SK-MEL-5 (cell line): Measurements from ENCODE around the gene NOSTRIN. TPM values are rescaled to one million over a fixed set of nuclear protein-coding genes. Genes with fewer than 3 reads are reported as not detected.
A peak's percentile ranks its signal among the peaks of the same experiment; 100 is the strongest.

Experiments used
- DNase-seq: peaks from one replicate; pipeline ENCODE4 v3.0.0-alpha.2; 2016; ENCODE audit warnings: low read depth, low spot score
- in situ Hi-C: cut with HindIII; loops from 2 replicates; pipeline ENCODE4 v1.10.0; 2016; ENCODE audit warnings: low sequenced_read_pairs, high pct_unique_total_duplicates, low pct_unique_long_range_greater_than_20kb
- total RNA-seq: library from RNA; depleted of rRNA; stranded (reverse); fragments of >200 nt; shearing (Covaris generic); gene quantifications from 2 replicates; pipeline ENCODE4 v1.2.3, GENCODE V29; 2014

NOSTRIN gene
- total RNA-seq, 1 experiment from 2014 or later = not detected

- DNase-seq = no peak
- in situ Hi-C loops = no loop called here
These were observed 7.1 kb downstream of the NOSTRIN start for GRCh38 chr2:168809537-168809936.

- in situ Hi-C loops = no loop called here
- no peak for DNase-seq
These were observed 7.8 kb downstream of the NOSTRIN start for GRCh38 chr2:168810235-168810634.

- in situ Hi-C loops = no loop called here
- no peak for DNase-seq
These were observed 9.3 kb downstream of the NOSTRIN start for GRCh38 chr2:168811696-168812095.

DNA sequence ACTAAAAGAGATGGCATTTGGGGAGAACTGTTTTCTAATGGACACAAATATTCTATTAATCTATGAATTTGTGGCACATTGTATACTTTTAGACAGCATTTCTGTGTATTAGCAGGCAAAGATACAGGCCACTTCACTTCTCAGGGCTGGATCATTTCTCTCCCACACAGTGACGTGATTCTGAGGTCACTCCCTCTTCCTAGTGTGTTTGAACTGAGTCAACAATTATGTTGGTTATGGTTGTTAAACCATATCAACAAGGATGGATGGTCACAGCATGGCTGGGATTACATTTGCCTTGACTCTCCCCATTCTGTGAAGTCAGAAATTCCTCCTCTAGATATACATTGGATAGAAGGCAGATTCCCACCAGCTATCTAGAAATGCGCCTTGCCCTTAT, 11.6 kb downstream of the NOSTRIN start:
- DNase-seq = no peak

DNA sequence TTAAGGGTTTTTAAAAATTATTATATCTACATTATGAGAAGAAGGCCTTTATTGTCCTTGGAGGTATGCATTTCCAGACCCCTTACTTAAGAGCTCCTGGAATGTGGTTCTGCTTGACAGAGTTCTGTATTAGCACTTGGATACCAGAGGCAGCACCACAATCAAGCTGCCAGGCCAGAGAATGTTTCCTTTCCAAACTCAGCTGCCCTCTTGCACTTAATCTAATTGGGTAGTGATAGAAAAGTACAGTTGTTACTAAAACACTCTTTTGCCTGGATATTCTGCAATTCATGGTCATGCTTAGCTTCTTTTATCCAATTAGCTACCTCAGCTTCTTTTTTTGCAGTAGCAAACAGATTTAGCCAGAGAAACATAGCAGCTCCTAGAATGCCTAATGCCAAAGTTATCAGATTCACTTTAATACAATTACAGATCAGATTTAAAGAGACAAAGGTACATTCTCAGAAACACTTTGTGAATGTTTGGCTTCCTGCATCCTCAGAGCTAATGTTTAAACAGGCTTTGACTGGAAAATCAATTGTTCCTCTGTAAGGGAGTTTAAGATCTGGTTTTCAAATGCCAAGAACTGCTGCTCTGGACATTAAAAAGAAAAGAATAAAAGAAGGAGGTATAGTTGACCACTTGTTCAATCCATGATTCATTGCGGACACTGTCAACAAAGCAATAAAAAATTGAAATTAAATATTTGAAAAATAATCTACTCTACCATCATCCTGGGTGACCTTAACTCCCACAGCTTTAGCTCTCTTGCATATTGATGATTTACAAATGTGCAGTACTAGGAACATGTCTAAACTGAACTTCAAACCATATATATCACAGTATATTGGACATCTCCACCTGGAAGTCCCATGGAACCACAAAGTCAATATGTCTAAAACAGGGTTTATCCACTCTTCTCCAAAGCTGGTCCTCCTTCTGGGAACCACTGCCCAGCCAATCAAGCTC, 12.8 kb downstream of the NOSTRIN start:
- no peak for DNase-seq
- in situ Hi-C loops = no loop called here

More for the DNA sequence above, 11.6 kb downstream of the NOSTRIN start:
- in situ Hi-C loops = no loop called here

DNA sequence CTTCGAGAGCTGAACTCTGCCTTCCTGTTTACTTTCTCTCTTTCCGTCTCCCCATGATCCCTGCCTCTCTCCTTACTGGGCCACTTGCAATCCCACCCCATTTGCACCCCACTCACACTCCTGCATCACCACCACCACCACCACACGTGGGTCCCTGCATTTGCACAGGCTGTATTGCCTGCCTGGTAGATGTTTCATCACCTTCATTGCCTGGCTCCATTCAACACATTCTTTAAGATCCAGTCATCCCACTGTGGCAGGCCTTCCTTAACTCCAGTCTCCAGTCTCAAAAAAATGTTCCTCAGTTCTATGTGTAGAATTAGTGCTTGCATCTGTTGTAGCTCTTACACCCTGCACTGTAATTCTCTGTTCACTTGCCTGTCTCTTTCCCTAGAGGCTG, 13.9 kb downstream of the NOSTRIN start:
- DNase-seq = no peak

GRCh38 chr2:168819050-168819715, 16.7 kb downstream of the NOSTRIN start:
- in situ Hi-C loops = no loop called here
- DNase-seq = no peak

More for the DNA sequence above, 13.9 kb downstream of the NOSTRIN start:
- in situ Hi-C loops = no loop called here

DNA sequence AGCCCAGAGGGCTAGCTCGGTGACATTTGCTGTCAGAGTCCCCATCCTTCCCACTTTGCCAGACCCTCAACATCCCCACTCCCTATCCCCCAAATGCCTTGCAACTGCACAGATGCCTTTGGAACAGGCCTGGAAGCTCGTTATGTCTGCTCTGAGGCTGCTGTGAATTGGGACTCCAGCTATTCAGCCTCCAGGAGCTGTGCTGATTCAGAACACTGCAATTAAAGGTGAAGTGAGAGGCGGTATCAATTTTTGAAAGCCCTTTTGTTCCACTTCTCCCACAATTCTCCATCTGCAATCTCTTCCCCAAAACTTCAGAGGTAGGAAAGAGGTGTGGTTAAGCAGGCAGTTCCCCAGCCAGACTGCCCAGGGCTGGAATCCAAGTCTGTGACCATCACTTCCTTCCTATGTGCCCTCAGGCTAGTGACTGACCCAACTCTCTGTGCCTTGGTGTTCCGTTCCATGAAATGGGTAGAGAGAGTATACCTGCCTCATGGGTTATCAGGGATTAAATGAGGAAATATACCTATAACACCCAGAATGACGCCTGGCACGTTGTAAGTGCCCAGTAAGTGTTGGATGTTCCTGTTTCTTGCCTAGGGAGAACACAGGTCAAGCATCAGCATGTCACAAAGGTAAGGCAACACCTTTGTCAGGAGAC, 17.5 kb downstream of the NOSTRIN start:
- no peak for DNase-seq
- in situ Hi-C loops = no loop called here

- in situ Hi-C loops = no loop called here
- no peak for DNase-seq
These were observed 19.1 kb downstream of the NOSTRIN start for GRCh38 chr2:168821577-168821976.

DNA sequence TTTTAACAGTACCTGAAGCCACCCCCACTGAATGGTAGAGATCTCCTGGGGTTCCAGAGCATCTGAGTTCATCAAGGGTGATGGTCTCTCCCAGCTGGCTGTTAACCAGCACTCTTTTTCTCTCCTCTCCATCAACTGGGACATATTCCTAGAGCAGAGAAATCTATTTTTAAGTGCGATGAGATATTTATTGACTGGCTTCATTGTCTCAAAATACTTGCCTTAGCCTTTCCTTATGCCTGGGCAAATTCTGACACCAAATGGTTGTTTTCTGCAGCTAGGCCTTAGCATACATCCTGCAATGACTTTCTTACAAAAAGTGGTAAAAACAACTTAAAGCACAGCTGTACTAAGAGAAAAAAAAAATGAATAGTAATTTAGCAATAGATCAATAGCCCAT, 19.6 kb downstream of the NOSTRIN start:
- DNase-seq = no peak
- in situ Hi-C loops = no loop called here

- no peak for DNase-seq
- in situ Hi-C loops = no loop called here
These were observed 22.7 kb downstream of the NOSTRIN start for GRCh38 chr2:168825126-168825525.

DNA sequence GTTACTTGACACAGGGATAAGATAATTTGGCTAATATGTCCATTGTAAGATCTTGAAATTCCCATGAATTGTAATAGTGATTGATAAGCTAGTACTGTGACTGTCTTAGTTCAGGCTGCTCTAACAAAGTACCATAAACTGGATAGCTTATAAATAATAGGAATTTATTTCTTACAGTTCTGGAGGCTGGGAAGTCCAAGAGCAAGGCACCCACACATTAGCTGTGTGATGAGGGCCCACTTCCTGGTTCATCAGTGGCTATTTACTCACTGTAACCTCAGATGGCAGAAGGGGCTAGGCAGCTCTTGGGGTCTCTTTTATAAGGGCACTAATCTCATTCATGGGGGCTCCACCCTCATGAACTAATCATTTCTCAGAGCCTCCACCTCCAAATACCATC, 28.5 kb downstream of the NOSTRIN start:
- no peak for DNase-seq
- in situ Hi-C loops = no loop called here

GRCh38 chr2:168831662-168832061, 29.2 kb downstream of the NOSTRIN start:
- in situ Hi-C loops = no loop called here
- no peak for DNase-seq

GRCh38 chr2:168835969-168836368, 33.5 kb downstream of the NOSTRIN start:
- DNase-seq = no peak
- in situ Hi-C loops = no loop called here

GRCh38 chr2:168841445-168841844, 39.0 kb downstream of the NOSTRIN start:
- DNase-seq = no peak
- in situ Hi-C loops = no loop called here

DNA sequence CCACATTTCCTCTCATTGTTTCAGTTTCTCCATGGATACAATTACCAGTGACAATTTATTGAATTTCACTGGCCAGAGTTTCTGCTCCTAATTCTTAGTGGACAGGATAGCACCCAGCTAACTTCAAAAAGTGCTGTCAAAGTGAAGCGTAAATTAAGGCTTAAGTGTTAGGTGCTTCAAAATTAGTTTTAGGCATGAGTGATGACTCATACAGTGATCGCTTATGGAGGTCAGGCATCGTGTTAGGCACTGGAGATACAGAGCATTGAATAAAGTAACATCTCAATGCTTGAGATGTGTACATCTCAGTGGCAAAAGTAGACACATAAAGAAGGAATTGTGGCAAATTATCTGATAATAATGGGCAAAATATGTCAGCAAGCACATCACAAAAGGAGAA, 40.8 kb downstream of the NOSTRIN start:
- in situ Hi-C loops = no loop called here
- no peak for DNase-seq

DNA sequence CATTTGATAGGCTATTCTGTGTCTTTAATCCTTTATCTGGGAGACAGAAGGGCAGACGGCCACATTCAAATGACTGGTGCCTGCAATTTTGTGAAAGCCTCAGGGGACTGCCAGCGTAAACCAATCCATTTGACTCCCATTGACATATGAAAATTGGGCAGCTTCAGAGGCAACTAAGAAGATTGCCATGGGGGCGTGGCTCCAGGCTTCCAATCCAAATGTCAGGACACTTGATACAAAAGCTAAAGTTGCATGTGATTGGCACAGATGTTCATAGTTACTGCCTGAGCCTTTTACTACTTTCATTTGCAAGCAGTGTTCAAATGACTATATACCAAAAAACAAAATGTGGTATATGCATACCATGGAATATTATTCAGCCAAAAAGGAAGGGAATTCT, 45.8 kb downstream of the NOSTRIN start:
- in situ Hi-C loops = no loop called here
- DNase-seq = peak; percentile 15

DNA sequence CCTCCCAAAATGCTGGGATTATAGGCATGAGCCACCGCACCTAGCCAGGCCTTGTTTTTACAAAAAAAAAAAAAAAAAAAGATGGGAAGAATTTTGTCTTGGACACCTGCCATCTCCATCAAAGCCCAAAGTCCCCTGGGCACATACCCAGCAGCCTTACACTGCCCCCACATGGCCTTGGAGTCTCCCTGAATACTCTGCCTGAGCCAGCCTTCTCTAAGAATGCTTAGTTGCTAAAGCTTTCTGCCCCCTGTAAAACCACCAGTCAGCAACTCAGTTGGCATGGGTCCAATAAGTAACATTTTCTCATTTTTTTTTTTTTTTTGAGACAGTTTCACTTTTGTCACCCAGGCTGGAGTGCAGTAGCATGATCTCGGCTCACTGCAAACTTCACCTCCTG, 47.2 kb downstream of the NOSTRIN start:
- peak; percentile 54 for DNase-seq

More for the DNA sequence above, 47.2 kb downstream of the NOSTRIN start:
- in situ Hi-C loops = no loop called here
